ES-I3 (cell line): ENCODE data around the gene GCFC2.
"Not testable (repeated sequence)": the region's sequence is repeated elsewhere in the genome, so short reads cannot be mapped to it uniquely, and the experiment has no call there.

Experiments used
- H3K36me3 ChIP-seq: 2 replicates; pipeline ENCODE4 v1.6.1; 2013; ENCODE audit warnings: mild to moderate bottlenecking, low read length, control low read depth, moderate library complexity; ENCODE audit not compliant: insufficient read depth
- H3K4me1 ChIP-seq: 2 replicates; pipeline ENCODE4 v1.6.1; 2013; ENCODE audit warnings: mild to moderate bottlenecking, control low read depth, low read length; ENCODE audit not compliant: insufficient read depth
- H3K9ac ChIP-seq: 2 replicates; pipeline ENCODE4 v1.6.1; 2013; ENCODE audit warnings: low read depth, mild to moderate bottlenecking, low read length, moderate library complexity
- H3K9me3 ChIP-seq: 2 replicates; pipeline ENCODE4 v1.6.1; 2013; ENCODE audit warnings: mild to moderate bottlenecking, low read length, moderate library complexity; ENCODE audit not compliant: control insufficient read depth, insufficient read depth

GCFC2 gene

DNA sequence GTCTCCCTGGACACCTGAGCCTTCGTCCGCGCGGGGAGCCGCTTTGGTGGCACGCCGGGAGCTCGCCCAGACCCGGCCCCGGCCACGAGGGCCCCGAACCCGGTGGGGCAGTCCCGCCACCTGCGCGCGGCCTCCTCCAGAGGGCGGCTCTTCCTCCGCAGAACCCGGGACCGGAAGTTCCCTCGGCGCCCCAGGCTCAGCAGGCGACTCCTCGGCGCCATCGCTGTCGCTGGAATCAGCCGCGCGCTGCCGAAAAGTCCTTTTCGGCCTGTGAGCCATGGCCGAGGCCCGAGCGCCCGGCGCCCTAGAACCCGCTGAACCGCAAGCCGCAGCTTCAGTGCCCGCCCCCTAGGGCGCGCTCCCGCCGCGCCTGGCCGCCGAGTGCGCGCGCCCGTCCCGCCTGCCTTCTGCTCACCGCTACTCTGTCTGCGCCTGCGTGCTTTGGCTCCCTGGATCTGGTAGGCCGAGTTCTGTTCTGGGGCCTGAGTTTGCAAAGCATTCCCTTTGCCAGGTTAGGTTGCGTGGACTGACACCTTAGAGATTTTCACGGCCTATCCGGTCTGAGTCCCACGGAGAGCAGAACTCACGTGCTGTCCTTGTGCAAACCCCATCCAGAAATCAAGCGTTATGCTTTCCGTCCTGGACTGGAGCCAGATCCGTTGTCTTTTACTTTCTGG, at the start of gene GCFC2:
Gene GCFC2 (minus strand): TSS at position 339 of the 677 bp plus-strand sequence. CDS start 60 bp downstream, at position 279.
- Histone ChIP-seq H3K9ac (peak within 1 kb of the TSS; percentile 94), H3K9me3 (no peaks in the 10 kb centered on the region), H3K36me3 (no peaks in the 10 kb centered on the region), H3K4me1 (no peaks in the 10 kb centered on the region)

DNA sequence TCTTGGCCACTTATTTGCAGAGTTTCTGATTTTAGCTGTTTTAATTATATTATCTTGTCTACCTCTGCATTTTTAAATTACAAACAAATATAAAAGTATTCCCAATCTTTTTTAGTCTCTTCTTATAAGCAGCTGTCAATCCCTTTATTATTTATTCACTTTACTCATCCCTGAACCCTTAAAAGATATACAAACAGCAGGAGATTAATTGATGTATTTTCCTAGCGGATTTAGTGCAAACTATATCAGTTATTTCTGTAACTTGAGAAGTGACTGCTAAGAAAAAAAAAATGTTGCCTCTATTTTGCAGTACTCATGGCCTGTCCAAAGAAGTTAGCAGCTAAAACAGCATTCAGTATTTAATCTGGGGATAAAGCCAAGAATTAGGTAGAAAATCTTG, 42.1 kb upstream of the GCFC2 start:
- H3K4me1 ChIP-seq: no peaks in the 10 kb centered on the region
- H3K9me3 ChIP-seq: no peaks in the 10 kb centered on the region
- no peak overlapping the region for H3K9ac ChIP-seq
- no peaks in the 10 kb centered on the region for H3K36me3 ChIP-seq

DNA sequence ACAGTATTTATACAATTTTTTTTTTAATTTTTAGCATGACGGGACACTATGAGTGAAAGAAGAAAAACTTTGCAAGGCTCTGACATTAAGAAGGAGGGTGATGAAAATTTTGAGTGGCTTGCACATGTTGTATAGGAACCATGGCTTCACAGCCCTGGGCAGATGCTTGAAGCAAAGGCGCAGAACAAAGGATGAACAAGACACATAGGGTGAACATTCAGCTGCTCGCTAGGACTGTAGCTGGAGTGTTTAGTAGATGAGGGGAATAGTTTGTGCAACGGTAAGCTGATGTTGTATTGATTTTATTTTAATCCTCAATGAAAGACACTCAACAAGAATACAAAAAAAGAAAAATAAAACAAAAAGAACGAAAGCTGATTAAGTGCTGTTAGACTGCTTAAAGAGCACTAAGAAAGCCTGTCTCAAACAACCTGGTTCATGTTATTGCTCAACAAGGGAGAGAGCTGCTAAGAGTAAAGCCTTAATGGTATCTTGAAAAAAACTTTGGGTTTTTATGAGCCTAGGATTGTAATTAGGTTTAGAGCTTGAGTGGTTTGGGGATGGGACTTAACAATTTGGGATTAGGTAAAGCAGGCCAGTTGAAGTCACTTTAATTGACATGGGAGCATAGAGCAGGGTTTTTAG, 41.2 kb upstream of the GCFC2 start:
- Histone ChIP-seq H3K9ac (no peak overlapping the region), H3K9me3 (no peaks in the 10 kb centered on the region), H3K4me1 (no peaks in the 10 kb centered on the region), H3K36me3 (no peaks in the 10 kb centered on the region)

DNA sequence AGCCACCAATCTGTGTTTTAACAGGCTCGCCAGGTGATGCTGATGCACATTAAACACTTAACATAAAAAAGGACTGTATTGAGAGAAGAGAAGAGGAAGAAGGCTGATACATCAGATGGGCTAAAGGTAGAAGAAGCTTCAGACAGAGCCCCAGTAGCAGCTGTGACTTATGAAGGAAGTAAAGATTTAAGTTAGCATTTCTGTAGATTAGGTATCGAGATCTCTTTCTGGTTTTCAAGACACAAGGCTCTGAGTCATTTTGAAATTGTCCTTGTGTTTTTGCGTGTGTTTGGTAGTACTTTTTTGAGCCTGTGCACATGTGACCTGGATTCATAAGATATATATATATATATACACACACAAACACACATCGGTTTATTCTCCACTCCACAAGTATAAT, 40.6 kb upstream of the GCFC2 start:
- H3K9ac ChIP-seq: no peak overlapping the region
- no peaks in the 10 kb centered on the region for H3K9me3 ChIP-seq
- no peaks in the 10 kb centered on the region for H3K4me1 ChIP-seq
- no peaks in the 10 kb centered on the region for H3K36me3 ChIP-seq

DNA sequence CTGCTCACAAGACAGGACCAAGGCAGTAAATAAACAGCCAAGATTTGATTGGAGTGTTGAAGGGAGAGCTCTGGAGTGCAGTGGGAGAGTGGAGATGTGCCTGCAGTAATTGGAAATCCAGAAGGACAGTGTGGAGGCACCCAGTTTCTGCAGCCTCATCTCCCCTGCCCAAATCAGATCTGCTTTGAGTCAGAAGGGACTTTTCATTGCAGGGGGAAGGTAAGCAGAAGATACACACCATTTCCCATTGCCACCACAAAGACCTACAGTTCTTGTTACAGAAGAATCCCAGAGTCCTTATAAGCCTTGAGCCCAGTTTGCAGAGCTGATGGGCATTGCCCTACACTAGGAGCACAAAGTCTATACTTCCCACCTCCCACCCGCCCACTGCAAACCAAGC, 27.2 kb upstream of the GCFC2 start:
- H3K9me3 ChIP-seq: no peaks in the 10 kb centered on the region
- H3K9ac ChIP-seq: no peak overlapping the region
- H3K4me1 ChIP-seq: no peaks in the 10 kb centered on the region
- no peaks in the 10 kb centered on the region for H3K36me3 ChIP-seq

DNA sequence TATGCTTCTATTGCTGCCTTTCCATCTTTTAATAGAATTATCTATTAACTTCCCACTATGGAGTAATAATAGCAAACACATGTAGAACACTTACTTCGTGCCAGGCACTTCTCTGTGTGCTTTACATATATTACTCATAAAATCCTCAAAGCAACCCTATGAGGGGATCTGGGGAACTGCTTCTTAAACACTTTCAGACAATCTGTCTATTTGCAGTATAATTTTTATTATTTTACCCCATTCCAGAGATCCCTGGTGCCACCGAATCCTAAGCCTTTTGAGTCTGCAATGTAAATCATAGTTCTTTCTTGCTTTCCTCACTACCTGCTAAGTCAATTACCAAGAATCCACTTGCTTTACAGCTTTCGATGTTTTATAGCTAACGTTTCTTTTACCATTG, 25.6 kb upstream of the GCFC2 start:
- no peaks in the 10 kb centered on the region for H3K36me3 ChIP-seq
- H3K9ac ChIP-seq: no peak overlapping the region
- H3K4me1 ChIP-seq: no peaks in the 10 kb centered on the region
- no peaks in the 10 kb centered on the region for H3K9me3 ChIP-seq

DNA sequence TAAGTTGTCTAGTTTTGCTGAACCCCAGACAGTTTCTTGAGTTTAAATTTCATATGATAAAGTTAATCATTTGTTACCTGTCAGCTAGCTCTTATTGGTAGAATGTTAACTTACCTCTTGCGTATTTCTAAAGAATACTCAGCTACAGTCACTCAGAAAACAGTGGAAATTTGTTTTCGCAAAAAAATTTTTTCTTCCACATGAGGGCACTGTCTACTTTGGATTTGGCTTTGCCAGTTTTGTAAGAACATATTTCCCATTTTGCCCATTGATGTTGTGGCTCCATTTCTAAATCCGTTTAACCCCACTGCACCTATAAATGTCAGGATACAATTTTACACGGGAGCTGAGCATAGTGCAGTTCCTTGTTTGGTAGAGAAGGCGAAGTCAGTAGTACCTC, 19.1 kb upstream of the GCFC2 start:
- Histone ChIP-seq H3K36me3 (no peaks in the 10 kb centered on the region), H3K4me1 (no peaks in the 10 kb centered on the region), H3K9ac (no peak overlapping the region), H3K9me3 (no peaks in the 10 kb centered on the region)

DNA sequence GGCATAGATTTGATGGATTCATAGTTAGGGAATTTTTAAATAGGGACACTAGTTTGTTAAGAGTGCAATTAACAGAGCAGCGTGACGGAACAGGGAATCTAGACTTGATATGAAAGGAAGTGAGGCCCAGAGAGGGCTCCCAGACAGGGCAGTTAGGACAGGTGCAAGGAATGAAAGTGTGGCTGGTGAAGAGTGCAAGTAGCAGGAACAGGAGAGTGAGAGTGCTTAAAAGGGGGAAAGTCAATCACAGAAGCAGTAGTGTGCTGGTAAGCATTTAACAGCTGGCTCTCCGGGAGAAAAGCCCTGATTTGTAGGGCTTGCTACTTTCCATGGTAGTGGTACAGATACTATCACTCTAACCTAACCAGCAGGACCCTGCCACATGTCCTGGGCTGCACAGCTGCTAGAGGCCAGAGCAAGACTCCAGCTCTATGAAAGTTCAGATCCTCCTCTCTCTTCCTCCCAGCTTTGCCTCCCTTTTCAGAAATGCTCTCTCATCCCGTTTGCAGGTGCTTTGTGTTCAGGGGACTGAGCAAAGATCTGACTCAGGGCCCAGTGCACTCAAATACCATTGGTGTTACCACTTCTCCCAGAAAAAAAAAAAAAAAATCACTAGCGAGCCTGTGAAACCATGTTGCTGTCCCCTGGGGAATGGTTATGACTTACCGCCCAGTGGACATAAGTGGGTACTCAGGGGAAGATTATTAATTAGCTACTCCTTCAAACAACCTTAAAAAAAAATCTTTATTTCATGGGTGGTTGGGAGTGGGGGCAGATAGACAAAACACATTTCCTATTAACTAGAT, 18.1 kb upstream of the GCFC2 start:
- Histone ChIP-seq H3K36me3 (no peaks in the 10 kb centered on the region), H3K9me3 (no peaks in the 10 kb centered on the region), H3K4me1 (no peaks in the 10 kb centered on the region), H3K9ac (no peak overlapping the region)

DNA sequence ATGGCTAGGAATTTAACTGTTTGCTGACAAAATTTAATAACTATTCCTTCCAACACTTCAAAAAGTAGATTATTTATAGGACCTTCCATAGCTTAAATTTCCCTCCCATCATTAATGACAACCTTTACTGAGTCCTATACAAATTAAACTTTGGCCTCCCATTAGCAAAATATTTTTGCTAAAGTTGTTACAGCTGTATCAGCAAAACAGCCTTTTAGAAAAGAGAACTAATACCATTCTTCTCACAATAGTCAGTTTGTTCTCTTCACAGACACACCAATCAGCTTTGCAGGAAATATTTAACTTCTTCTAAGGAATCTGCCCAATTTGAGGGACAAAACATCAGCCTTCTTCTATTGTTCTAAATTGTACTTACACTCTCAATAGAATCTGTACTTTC, 12.0 kb upstream of the GCFC2 start:
- Histone ChIP-seq H3K36me3 (no peaks in the 10 kb centered on the region), H3K4me1 (no peaks in the 10 kb centered on the region), H3K9ac (no peak overlapping the region), H3K9me3 (no peaks in the 10 kb centered on the region)

DNA sequence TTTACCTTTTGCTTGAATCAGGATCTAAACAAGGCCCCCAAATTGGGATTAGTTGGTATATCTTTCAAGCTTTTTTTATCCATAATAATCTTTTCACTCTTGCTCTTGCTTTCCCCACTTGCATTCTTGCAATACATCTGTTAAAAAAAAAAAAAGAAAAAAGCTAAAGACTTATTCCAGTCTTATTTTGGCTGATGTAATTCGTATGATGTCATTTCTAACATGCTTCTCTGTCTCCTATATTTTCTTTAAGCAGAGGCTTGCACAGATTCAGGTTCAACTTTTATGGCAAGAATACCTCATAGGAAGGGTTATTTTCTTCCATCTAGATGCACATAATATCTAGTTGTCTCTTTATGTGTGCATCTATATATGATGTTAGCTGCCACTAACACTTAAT, 9.8 kb upstream of the GCFC2 start:
- H3K36me3 ChIP-seq: no peaks in the 10 kb centered on the region
- H3K9me3 ChIP-seq: no peaks in the 10 kb centered on the region
- H3K4me1 ChIP-seq: no peaks in the 10 kb centered on the region
- no peak overlapping the region for H3K9ac ChIP-seq

DNA sequence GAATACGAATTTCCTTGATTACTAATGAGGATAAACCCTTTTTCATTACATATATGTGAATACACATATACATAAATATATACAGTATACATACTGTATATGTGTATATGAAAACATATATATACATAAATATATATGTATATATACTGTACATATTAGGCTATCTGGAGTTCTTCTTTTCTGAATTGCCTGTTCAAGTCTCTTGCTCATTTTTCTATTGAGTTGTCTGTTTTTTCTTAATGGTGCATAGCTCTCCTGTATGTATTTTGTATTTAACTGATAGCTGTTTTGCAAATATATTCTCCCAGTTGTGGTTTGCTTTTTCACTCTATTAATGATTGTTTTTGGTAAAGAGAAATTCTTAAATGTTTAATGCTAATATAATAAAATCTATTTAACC, 8.9 kb upstream of the GCFC2 start:
- Histone ChIP-seq H3K9me3 (no peaks in the 10 kb centered on the region), H3K36me3 (no peaks in the 10 kb centered on the region), H3K9ac (no peak overlapping the region), H3K4me1 (no peaks in the 10 kb centered on the region)

DNA sequence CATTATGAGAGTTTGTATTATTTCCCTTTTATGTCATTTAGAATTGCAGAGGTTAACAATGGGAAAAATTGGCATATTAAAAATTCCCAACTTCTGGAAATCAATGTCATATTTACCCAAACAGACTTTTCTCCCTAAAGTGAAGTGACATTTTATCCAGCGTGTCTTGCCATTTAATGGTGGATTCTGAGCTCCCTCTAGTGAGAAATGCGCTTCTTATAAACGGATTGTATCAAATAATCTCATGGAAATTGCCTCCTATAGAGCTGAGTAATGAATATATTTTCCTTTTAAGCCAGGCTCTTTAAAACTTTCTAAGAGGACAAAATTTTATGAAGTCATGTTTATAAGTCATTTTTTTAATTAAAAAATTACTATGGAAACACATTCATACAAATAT, 5.7 kb upstream of the GCFC2 start:
- H3K4me1 ChIP-seq: no peaks in the 10 kb centered on the region
- H3K9me3 ChIP-seq: no peaks in the 10 kb centered on the region
- H3K36me3 ChIP-seq: no peaks in the 10 kb centered on the region
- no peak overlapping the region for H3K9ac ChIP-seq

DNA sequence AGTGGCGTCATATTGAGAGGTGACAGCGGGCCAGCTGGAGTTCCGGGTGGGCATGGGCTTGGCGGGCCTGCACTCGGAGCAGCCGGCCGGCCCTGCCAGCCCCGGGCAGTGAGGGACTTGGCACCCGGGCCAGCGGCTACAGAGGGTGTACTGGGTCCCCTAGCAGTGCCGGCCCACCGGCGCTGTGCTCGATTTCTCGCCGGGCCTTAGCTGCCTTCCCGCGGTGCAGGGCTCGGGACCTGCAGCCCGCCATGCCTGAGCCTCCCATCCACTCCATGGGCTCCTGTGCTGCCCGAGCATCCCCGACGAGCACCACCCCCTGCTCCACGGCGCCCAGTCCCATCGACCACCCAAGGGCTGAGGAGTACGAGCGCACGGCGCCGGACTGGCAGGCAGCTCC, 875 bp upstream of the GCFC2 start:
- H3K36me3 ChIP-seq, H3K9me3 ChIP-seq, H3K4me1 ChIP-seq: not testable (repeated sequence)
- peak overlapping the region; percentile 94; the same call in 1 of the 2 replicates for H3K9ac ChIP-seq

DNA sequence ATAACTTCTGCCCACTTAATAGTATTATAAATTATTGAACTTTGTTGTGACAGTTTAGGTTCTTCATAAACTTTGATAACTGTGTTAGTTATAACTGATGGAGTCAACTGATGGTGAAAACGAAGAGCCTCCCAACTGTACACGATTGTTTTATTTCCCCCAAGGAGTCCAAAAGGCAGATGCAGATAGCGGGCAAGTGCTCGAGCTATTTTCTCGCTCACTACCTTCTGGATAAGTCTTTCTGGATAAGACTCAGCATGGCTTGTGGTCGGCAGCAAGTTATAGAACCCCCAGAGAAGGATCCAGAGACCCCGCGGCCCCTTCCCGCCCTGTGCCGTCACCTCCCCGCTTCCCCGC, 517 bp downstream of the GCFC2 start:
- H3K4me1 ChIP-seq: no peaks in the 10 kb centered on the region
- H3K36me3 ChIP-seq: no peaks in the 10 kb centered on the region
- H3K9me3 ChIP-seq: no peaks in the 10 kb centered on the region
- peak overlapping the region; percentile 94 for H3K9ac ChIP-seq

DNA sequence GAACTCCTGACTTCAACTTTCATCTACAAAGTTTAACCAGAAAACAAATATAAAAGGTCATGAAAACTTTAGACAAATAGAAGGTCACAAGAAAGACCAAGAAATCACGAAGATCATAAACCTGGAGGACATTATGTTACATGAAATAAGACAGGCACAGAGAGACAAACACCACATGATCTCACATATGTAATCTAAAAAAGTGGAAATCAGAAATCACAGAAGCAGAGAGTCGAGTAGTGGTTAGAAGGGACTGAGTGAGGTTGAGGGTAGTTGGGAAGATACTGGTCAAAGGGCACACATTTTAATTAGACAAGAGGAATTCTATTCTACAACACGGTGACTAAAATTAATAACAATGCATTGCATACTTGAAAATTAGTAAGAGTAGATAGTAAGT, 1.4 kb downstream of the GCFC2 start:
- H3K4me1 ChIP-seq: no peaks in the 10 kb centered on the region
- no peaks in the 10 kb centered on the region for H3K36me3 ChIP-seq
- H3K9ac ChIP-seq: peak overlapping the region; percentile 33
- H3K9me3 ChIP-seq: no peaks in the 10 kb centered on the region
